CD4-positive, alpha-beta T cell treated with Interleukin-17A for 1 hour (primary cell): ENCODE results near the gene FGF23.

ENCODE experiments used
- DNase-seq: peaks from one replicate; pipeline ENCODE4 v3.0.0-alpha.2; 2020

FGF23 gene

GRCh38 chr12:4380332-4380731 lies 820 bp upstream of the FGF23 start:
- no peak for DNase-seq

- no peak for DNase-seq
Measured at GRCh38 chr12:4378772-4379171, 740 bp downstream of the FGF23 start.

- DNase-seq, result no peak
Measured at GRCh38 chr12:4375449-4375848, 4.1 kb downstream of the FGF23 start.

- DNase-seq, result no peak
Measured at GRCh38 chr12:4372653-4373052, 6.9 kb downstream of the FGF23 start.

GRCh38 chr12:4370265-4370664 lies 9.2 kb downstream of the FGF23 start:
- DNase-seq, result no peak

GRCh38 chr12:4369548-4369947 lies 10.0 kb downstream of the FGF23 start:
- no peak for DNase-seq

- no peak for DNase-seq
Measured at GRCh38 chr12:4366090-4366489, 13.4 kb downstream of the FGF23 start.

GRCh38 chr12:4356041-4356327 lies 23.5 kb downstream of the FGF23 start:
- peak; percentile 32 for DNase-seq

- DNase-seq, result no peak
Measured at GRCh38 chr12:4355156-4356040, 24.1 kb downstream of the FGF23 start.

- DNase-seq, result peak; percentile 54
Measured at GRCh38 chr12:4353785-4354208, 25.7 kb downstream of the FGF23 start.

GRCh38 chr12:4346931-4347330 lies 32.6 kb downstream of the FGF23 start:
- DNase-seq, result no peak

- DNase-seq, result no peak
Measured at GRCh38 chr12:4331842-4332241, 47.7 kb downstream of the FGF23 start.

- DNase-seq, result no peak
Measured at GRCh38 chr12:4331221-4331620, 48.3 kb downstream of the FGF23 start.

GRCh38 chr12:4330203-4330602 lies 49.3 kb downstream of the FGF23 start:
- DNase-seq, result no peak

GRCh38 chr12:4327293-4327692 lies 52.2 kb downstream of the FGF23 start:
- DNase-seq, result no peak

- DNase-seq, result no peak
Measured at GRCh38 chr12:4325966-4326365, 53.5 kb downstream of the FGF23 start.

- no peak for DNase-seq
Measured at GRCh38 chr12:4324366-4324765, 55.1 kb downstream of the FGF23 start.

GRCh38 chr12:4323396-4323795 lies 56.1 kb downstream of the FGF23 start:
- DNase-seq, result no peak

- no peak for DNase-seq
Measured at GRCh38 chr12:4322726-4323125, 56.8 kb downstream of the FGF23 start.

GRCh38 chr12:4320853-4321701 lies 58.4 kb downstream of the FGF23 start, which contains the start of gene TIGAR:
TIGAR (plus strand) TSS chr12:4321213; CDS start chr12:4321272, 59 bp downstream.
- DNase-seq, result peak; percentile 91

- DNase-seq, result no peak
Measured at GRCh38 chr12:4320497-4320852, 59.0 kb downstream of the FGF23 start.
